Endothelial cell of umbilical vein (primary cell): Measurements from ENCODE around the gene RBM39. TPM values are rescaled to one million over a fixed set of nuclear protein-coding genes. Genes with fewer than 3 reads are reported as not detected.

ENCODE experiments used
- BruUV-seq: library from RNA; stranded (reverse); fragments of 400-500 nt; replicated peaks from 2 replicates; lab custom pipeline; 2021; lab: Mats Ljungman, UMichigan
- CTCF ChIA-PET: fragments of 300-600, 350-600 bp; sonication (Branson Sonifier 250); formaldehyde crosslinking; loops from one replicate; lab custom pipeline; 2021; ENCODE audit warnings: antibody characterized with exemption, inconsistent platforms; lab: Charles Lee
- POLR2A ChIA-PET: fragments of 300-600, 350-600 bp; sonication (Branson Sonifier 250); formaldehyde crosslinking; loops from one replicate; lab custom pipeline; 2021; ENCODE audit warnings: antibody characterized with exemption, inconsistent platforms; lab: Charles Lee
- DNase-seq: peaks from one replicate; pipeline ENCODE4 v3.0.0-alpha.2; 2011; ENCODE audit warnings: low read depth, low spot score
- FAIRE-seq: peaks from 2 replicates; lab custom pipeline; 2011; peaks lifted over from hg19 to GRCh38; lab: Jason Lieb, UNC
- H2AFZ ChIP-seq: 2 replicates; pipeline ENCODE4 v1.6.0; 2012; ENCODE audit warnings: low read depth, low read length, control low read depth, inconsistent platforms
- H3K27ac ChIP-seq: 2 replicates; pipeline ENCODE4 v1.5.1; 2011; ENCODE audit warnings: low read depth, mild to moderate bottlenecking, control low read depth, low read length, moderate library complexity; ENCODE audit not compliant: insufficient read depth
- H3K27me3 ChIP-seq, 2 experiments: 2 replicates each; pipeline versions ENCODE4 v1.6.0 to v1.6.1; 2011; ENCODE audit warnings: low read length in 2 of 2, mixed read lengths in 1 of 2; ENCODE audit not compliant: control insufficient read depth in 2 of 2, insufficient read depth in 2 of 2
- H3K36me3 ChIP-seq, 2 experiments: 2 replicates in 1 of 2; 3 replicates in 1 of 2; pipeline ENCODE4 v1.5.1; 2011; ENCODE audit warnings: low read length in 2 of 2, mild to moderate bottlenecking in 1 of 2, moderate library complexity in 1 of 2; ENCODE audit not compliant: control insufficient read depth in 2 of 2, insufficient read depth in 2 of 2; ENCODE audit errors: extremely low read depth in 1 of 2
- H3K4me1 ChIP-seq: 3 replicates; pipeline ENCODE4 v1.5.1; 2011; ENCODE audit warnings: mild to moderate bottlenecking, low read length; ENCODE audit not compliant: control insufficient read depth, insufficient read depth; ENCODE audit errors: extremely low read depth
- H3K4me2 ChIP-seq: 2 replicates; pipeline ENCODE4 v1.6.1; 2011; ENCODE audit warnings: low read length, control low read depth, mixed read lengths; ENCODE audit not compliant: insufficient read depth
- H3K4me3 ChIP-seq, 3 experiments: fragments of 200-600 bp in 1 of 3; sonication (generic), shearing (Covaris generic) in 1 of 3; replicated peaks in 1 of 3; 2 replicates each; pipeline ENCODE4 v1.5.1; 2011 to 2016; ENCODE audit warnings: control low read depth in 3 of 3, low read length in 3 of 3, mild to moderate bottlenecking in 2 of 3, inconsistent platforms in 1 of 3, low read depth in 1 of 3, moderate library complexity in 1 of 3; ENCODE audit not compliant: insufficient read depth in 1 of 3
- H3K79me2 ChIP-seq: 2 replicates; pipeline ENCODE4 v1.6.0; 2012; ENCODE audit warnings: low read length, inconsistent platforms; ENCODE audit not compliant: control insufficient read depth, insufficient read depth
- H3K9ac ChIP-seq: replicated peaks from 2 replicates; pipeline ENCODE3; 2011; ENCODE audit warnings: low read length, control low read depth; ENCODE audit not compliant: insufficient read depth; ENCODE audit errors: extremely low read depth
- H3K9me1 ChIP-seq: replicated peaks from 3 replicates; pipeline ENCODE4 v1.6.0; 2011; ENCODE audit warnings: mild to moderate bottlenecking, low read length; ENCODE audit not compliant: control insufficient read depth, insufficient read depth; ENCODE audit errors: extremely low read depth
- H3K9me3 ChIP-seq: replicated peaks from 2 replicates; pipeline ENCODE4 v1.5.1; 2012; ENCODE audit warnings: low read length, inconsistent platforms; ENCODE audit not compliant: control insufficient read depth, insufficient read depth
- H4K20me1 ChIP-seq: replicated peaks from 2 replicates; pipeline ENCODE3; 2011; ENCODE audit warnings: mild to moderate bottlenecking, low read length; ENCODE audit not compliant: control insufficient read depth, insufficient read depth; ENCODE audit errors: extremely low read depth
- CTCF ChIP-seq, 2 donors: IDR thresholded peaks; 1 replicate in 1 of 2; 2 replicates in 1 of 2; pipeline ENCODE4 v1.5.1; 2011; ENCODE audit warnings: low read length in 2 of 2, mild to moderate bottlenecking in 2 of 2, moderate library complexity in 2 of 2, control low read depth in 1 of 2, inconsistent platforms in 1 of 2, low read depth in 1 of 2; ENCODE audit not compliant: insufficient read depth in 1 of 2; ENCODE audit errors: extremely low read depth in 1 of 2
- EZH2 ChIP-seq: IDR thresholded peaks from 2 replicates; pipeline ENCODE4 v1.6.1; 2012; ENCODE audit warnings: borderline replicate concordance, low read depth, mild to moderate bottlenecking, moderate library complexity, low read length, inconsistent platforms; ENCODE audit not compliant: severe bottlenecking
- FOS ChIP-seq: IDR thresholded peaks from 2 replicates; pipeline ENCODE4 v1.6.1; 2011; ENCODE audit warnings: mild to moderate bottlenecking, low read length, moderate library complexity, borderline replicate concordance; ENCODE audit not compliant: insufficient read depth
- GATA2 ChIP-seq: IDR thresholded peaks from 2 replicates; pipeline ENCODE4 v1.7.0; 2011; ENCODE audit warnings: low read depth, mild to moderate bottlenecking, moderate library complexity, mixed read lengths, low read length; ENCODE audit not compliant: insufficient read length, insufficient read depth
- JUN ChIP-seq: IDR thresholded peaks from 2 replicates; pipeline ENCODE4 v1.6.1; 2011; ENCODE audit warnings: borderline replicate concordance, low read depth; ENCODE audit not compliant: insufficient read length, insufficient read depth
- MAX ChIP-seq: IDR thresholded peaks from 2 replicates; pipeline ENCODE4 v1.6.1; 2011; ENCODE audit not compliant: insufficient read depth, insufficient read length
- MYC ChIP-seq: IDR thresholded peaks from one replicate; pipeline ENCODE4 v1.6.1; 2011; ENCODE audit warnings: mild to moderate bottlenecking, low read depth, low read length
- POLR2A ChIP-seq: IDR thresholded peaks from 2 replicates; pipeline ENCODE4 v1.6.1; 2012; ENCODE audit warnings: low read depth, mild to moderate bottlenecking, control low read depth, low read length
- POLR2AphosphoS5 ChIP-seq: IDR thresholded peaks from 2 replicates; pipeline ENCODE4 v1.6.1; 2012; ENCODE audit warnings: low read depth, mild to moderate bottlenecking, control low read depth, low read length, moderate library complexity; ENCODE audit not compliant: insufficient read depth
- dilution Hi-C: fragments of 300-500 bp; cut with MboI; formaldehyde crosslinking; loops from one replicate; pipeline ENCODE4 v1.15.0; 2019; ENCODE audit warnings: low sequenced_read_pairs; ENCODE audit not compliant: extremely low pct_ligation_motif_present
- intact Hi-C: fragments of 100-400 bp; cut with micrococcal nuclease; formaldehyde crosslinking; loops from one replicate; pipeline ENCODE4 v1.10.0; 2022
- polyA plus RNA-seq, 4 experiments: library from polyadenylated mRNA; depleted of rRNA in 3 of 4; stranded (reverse) in 3 of 4; unstranded in 1 of 4; fragments of >200 nt; gene quantifications; 2 replicates each; pipeline versions ENCODE4 v1.2.1 to v1.2.3, GENCODE V29; 2011 to 2012; ENCODE audit warnings: missing spikeins in 1 of 4
- total RNA-seq: library from RNA; stranded (reverse); gene quantifications from 2 replicates; pipeline ENCODE4 v1.2.3, GENCODE V29; 2021

The RBM39 gene
- total and polyA plus RNA-seq, 2 donors (not counting 3 experiments of a cell fraction or from before 2014, with no cell fraction given): 106 to 309 TPM

- intact Hi-C loops: loop anchor here (1.0 to 5.0 kb wide), 2 partner anchors 27 to 183 kb away; partner anchors contain the start of genes RBM39 and SCAND1
- Histone ChIP-seq H3K27ac (peak overlapping the region; percentile 75), H3K9ac (peak overlapping the region; percentile 46), H3K4me1 (peaks cover 43% of the 10 kb centered on the region), H3K79me2 (peaks cover 18% of the 10 kb centered on the region), H2AFZ (peak overlapping the region; percentile 10), H3K27me3 (no peaks in the 10 kb centered on the region), H3K9me1 (no peaks in the 10 kb centered on the region), H3K4me3 (no peak overlapping the region), H3K36me3 (no peaks in the 10 kb centered on the region), H3K9me3 (no peaks in the 10 kb centered on the region), H4K20me1 (no peaks in the 10 kb centered on the region), H3K4me2 (peak overlapping the region; percentile 6)
- dilution Hi-C loops: no loop called here
- FAIRE-seq: peak; percentile 93
- CTCF ChIA-PET: interaction anchor here (0.8 to 1.4 kb wide), 8 partner anchors 14 to 115 kb away, joined by 3 to 11 read pairs (median 3); partner anchors contain the start of gene RBM39
- POLR2A ChIA-PET: interaction anchor here (0.6 to 2.7 kb wide), 6 partner anchors 9 to 310 kb away, joined by 3 to 47 read pairs (median 6); partner anchors contain the start of gene RBM39
- no TSS peak for BruUV-seq
- TF ChIP-seq EZH2: no peak
- no peak for TF ChIP-seq MYC
- TF ChIP-seq MAX: peak; percentile 67
- TF ChIP-seq GATA2: peak; percentile 15
- TF ChIP-seq FOS: peak; percentile 56
- TF ChIP-seq JUN: no peak
- peak; percentile 76 for TF ChIP-seq POLR2AphosphoS5
- TF ChIP-seq POLR2A: peak; percentile 85
- TF ChIP-seq CTCF (IDR thresholded peaks at IDR 0.05; ENCODE audit: extremely low read depth in 1 of 2, insufficient read depth in 1 of 2, low read depth in 1 of 2, low read length in 2 of 2): no peak
- DNase-seq: peak; percentile 97
Observed at GRCh38 chr20:35768731-35769664, 26.9 kb upstream of the RBM39 start.
